H1 (cell line): ENCODE results near the gene FNDC10. TPM values are rescaled to one million over a fixed set of nuclear protein-coding genes. Genes with fewer than 3 reads are reported as not detected.

Source experiments
- CHD2 ChIP-seq: IDR thresholded peaks from 2 replicates; pipeline ENCODE4 v1.6.1; 2012; ENCODE audit warnings: low read length, improper control_type of control experiment
- CREB1 ChIP-seq: IDR thresholded peaks from 2 replicates; pipeline ENCODE4 v1.6.1; 2012; ENCODE audit warnings: inconsistent platforms
- GABPA ChIP-seq: IDR thresholded peaks from 2 replicates; pipeline ENCODE4 v1.6.1; 2011; ENCODE audit warnings: mild to moderate bottlenecking, low read length, moderate library complexity, borderline replicate concordance; ENCODE audit not compliant: insufficient read depth
- MAFK ChIP-seq: IDR thresholded peaks from 2 replicates; pipeline ENCODE4 v1.6.1; 2012; ENCODE audit warnings: low read depth, mild to moderate bottlenecking, improper control_type of control experiment, low read length
- POU5F1 ChIP-seq: IDR thresholded peaks from 2 replicates; pipeline ENCODE4 v1.6.1; 2011; ENCODE audit warnings: low read depth, mild to moderate bottlenecking, low read length, moderate library complexity
- RBBP5 ChIP-seq: IDR thresholded peaks from 2 replicates; pipeline ENCODE4 v1.7.1; 2012; ENCODE audit warnings: low read depth, mild to moderate bottlenecking, inconsistent platforms, low read length, moderate library complexity, borderline replicate concordance
- SUZ12 ChIP-seq: fragments of 200-600 bp; sonication (generic); IDR thresholded peaks from 2 replicates; pipeline ENCODE4 v1.6.1; 2012; ENCODE audit warnings: mild to moderate bottlenecking, inconsistent platforms, low read length, moderate library complexity, mixed read lengths
- TCF12 ChIP-seq: IDR thresholded peaks from 2 replicates; pipeline ENCODE4 v1.6.1; 2011; ENCODE audit warnings: low read depth, mild to moderate bottlenecking, low read length
- polyA plus RNA-seq, 7 experiments: library from polyadenylated mRNA; depleted of rRNA in 3 of 7; stranded (reverse) in 5 of 7; unstranded in 2 of 7; fragments of >200 nt in 5 of 7; fragments of 200-250 nt in 2 of 7; gene quantifications; 1 replicate in 5 of 7; 2 replicates in 1 of 7; 4 replicates in 1 of 7; pipeline versions ENCODE4 v1.2.1 to v1.2.3, GENCODE V29; 2011 to 2013; ENCODE audit warnings: missing spikeins in 2 of 7, mixed read lengths in 2 of 7
- total RNA-seq: library from RNA; stranded (reverse); fragmentation: NEBNext Ultra II Directional; extraction: Animal tissue kit (Norgen Biotek cat#: 25700); gene quantifications from 2 replicates; pipeline ENCODE4 v1.2.1, GENCODE V29; 2021
- TF ChIP-seq, protein P1 (sequence below): fragments of 300-600 bp; sonication (generic); IDR thresholded peaks from 2 replicates; pipeline ENCODE4 v1.7.1; 2012; ENCODE audit warnings: low read length, moderate library complexity, mild to moderate bottlenecking, inconsistent platforms; ENCODE audit not compliant: insufficient replicate concordance
- TF ChIP-seq, protein P2 (sequence below): IDR thresholded peaks from 2 replicates; pipeline ENCODE4 v1.6.1; 2011; ENCODE audit warnings: low read length, improper control_type of control experiment

The FNDC10 gene
- total and polyA plus RNA-seq, 2 of the 8 experiments (the other 6 are each of a cell fraction or from before 2014, with no cell fraction given), result 19.0 to 21.8 TPM

DNA sequence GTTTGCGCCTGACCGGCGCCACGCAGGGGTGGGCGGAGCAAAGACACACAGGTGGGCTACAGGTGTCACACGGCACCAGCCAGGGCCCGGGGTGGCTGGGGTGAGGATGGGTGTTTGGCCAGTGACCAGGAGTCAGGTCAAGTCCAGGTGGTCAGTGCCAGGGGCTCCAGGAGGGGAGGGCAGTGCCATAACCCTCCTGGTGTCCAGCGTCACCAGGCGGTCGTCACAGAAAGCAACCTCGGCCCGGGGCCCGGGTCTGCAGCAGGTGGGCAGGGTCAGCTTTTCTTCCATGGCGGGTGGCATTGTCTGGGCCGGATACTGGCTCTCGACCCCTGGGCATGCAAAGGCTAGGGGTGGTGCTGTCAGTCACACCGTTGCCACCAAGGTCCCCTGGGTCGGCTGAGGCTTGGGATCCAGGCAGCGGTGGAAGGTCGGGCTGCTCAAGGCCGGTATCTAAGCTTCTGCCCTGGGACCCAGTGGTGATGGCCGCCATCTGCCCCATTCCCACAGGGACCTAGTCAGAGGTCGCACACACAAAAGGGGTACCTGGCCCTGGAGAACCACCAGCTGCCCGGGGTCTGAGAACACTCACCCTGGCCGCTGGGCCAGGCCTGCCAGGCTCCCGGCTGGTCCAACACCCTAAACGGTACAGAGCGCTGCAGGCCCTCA is 1.8 kb downstream of the FNDC10 start (continued):
- TF ChIP-seq, protein P1, sequence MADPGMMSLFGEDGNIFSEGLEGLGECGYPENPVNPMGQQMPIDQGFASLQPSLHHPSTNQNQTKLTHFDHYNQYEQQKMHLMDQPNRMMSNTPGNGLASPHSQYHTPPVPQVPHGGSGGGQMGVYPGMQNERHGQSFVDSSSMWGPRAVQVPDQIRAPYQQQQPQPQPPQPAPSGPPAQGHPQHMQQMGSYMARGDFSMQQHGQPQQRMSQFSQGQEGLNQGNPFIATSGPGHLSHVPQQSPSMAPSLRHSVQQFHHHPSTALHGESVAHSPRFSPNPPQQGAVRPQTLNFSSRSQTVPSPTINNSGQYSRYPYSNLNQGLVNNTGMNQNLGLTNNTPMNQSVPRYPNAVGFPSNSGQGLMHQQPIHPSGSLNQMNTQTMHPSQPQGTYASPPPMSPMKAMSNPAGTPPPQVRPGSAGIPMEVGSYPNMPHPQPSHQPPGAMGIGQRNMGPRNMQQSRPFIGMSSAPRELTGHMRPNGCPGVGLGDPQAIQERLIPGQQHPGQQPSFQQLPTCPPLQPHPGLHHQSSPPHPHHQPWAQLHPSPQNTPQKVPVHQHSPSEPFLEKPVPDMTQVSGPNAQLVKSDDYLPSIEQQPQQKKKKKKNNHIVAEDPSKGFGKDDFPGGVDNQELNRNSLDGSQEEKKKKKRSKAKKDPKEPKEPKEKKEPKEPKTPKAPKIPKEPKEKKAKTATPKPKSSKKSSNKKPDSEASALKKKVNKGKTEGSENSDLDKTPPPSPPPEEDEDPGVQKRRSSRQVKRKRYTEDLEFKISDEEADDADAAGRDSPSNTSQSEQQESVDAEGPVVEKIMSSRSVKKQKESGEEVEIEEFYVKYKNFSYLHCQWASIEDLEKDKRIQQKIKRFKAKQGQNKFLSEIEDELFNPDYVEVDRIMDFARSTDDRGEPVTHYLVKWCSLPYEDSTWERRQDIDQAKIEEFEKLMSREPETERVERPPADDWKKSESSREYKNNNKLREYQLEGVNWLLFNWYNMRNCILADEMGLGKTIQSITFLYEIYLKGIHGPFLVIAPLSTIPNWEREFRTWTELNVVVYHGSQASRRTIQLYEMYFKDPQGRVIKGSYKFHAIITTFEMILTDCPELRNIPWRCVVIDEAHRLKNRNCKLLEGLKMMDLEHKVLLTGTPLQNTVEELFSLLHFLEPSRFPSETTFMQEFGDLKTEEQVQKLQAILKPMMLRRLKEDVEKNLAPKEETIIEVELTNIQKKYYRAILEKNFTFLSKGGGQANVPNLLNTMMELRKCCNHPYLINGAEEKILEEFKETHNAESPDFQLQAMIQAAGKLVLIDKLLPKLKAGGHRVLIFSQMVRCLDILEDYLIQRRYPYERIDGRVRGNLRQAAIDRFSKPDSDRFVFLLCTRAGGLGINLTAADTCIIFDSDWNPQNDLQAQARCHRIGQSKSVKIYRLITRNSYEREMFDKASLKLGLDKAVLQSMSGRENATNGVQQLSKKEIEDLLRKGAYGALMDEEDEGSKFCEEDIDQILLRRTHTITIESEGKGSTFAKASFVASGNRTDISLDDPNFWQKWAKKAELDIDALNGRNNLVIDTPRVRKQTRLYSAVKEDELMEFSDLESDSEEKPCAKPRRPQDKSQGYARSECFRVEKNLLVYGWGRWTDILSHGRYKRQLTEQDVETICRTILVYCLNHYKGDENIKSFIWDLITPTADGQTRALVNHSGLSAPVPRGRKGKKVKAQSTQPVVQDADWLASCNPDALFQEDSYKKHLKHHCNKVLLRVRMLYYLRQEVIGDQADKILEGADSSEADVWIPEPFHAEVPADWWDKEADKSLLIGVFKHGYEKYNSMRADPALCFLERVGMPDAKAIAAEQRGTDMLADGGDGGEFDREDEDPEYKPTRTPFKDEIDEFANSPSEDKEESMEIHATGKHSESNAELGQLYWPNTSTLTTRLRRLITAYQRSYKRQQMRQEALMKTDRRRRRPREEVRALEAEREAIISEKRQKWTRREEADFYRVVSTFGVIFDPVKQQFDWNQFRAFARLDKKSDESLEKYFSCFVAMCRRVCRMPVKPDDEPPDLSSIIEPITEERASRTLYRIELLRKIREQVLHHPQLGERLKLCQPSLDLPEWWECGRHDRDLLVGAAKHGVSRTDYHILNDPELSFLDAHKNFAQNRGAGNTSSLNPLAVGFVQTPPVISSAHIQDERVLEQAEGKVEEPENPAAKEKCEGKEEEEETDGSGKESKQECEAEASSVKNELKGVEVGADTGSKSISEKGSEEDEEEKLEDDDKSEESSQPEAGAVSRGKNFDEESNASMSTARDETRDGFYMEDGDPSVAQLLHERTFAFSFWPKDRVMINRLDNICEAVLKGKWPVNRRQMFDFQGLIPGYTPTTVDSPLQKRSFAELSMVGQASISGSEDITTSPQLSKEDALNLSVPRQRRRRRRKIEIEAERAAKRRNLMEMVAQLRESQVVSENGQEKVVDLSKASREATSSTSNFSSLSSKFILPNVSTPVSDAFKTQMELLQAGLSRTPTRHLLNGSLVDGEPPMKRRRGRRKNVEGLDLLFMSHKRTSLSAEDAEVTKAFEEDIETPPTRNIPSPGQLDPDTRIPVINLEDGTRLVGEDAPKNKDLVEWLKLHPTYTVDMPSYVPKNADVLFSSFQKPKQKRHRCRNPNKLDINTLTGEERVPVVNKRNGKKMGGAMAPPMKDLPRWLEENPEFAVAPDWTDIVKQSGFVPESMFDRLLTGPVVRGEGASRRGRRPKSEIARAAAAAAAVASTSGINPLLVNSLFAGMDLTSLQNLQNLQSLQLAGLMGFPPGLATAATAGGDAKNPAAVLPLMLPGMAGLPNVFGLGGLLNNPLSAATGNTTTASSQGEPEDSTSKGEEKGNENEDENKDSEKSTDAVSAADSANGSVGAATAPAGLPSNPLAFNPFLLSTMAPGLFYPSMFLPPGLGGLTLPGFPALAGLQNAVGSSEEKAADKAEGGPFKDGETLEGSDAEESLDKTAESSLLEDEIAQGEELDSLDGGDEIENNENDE, result no peak
- TF ChIP-seq RBBP5, result no peak
- no peak for TF ChIP-seq CHD2
- no peak for TF ChIP-seq TCF12
- TF ChIP-seq, protein P2, sequence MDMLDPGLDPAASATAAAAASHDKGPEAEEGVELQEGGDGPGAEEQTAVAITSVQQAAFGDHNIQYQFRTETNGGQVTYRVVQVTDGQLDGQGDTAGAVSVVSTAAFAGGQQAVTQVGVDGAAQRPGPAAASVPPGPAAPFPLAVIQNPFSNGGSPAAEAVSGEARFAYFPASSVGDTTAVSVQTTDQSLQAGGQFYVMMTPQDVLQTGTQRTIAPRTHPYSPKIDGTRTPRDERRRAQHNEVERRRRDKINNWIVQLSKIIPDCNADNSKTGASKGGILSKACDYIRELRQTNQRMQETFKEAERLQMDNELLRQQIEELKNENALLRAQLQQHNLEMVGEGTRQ, result no peak
- TF ChIP-seq MAFK, result no peak
- TF ChIP-seq SUZ12, result no peak
- no peak for TF ChIP-seq POU5F1
- TF ChIP-seq GABPA, result no peak
- no peak for TF ChIP-seq CREB1
